Neural cell (in vitro differentiated cells): ENCODE data around the gene UBASH3B.

Source experiments
- EP300 ChIP-seq: fragments of 450-650 bp; conservative IDR thresholded peaks from 2 replicates; pipeline ENCODE4 v1.6.1; 2014; ENCODE audit warnings: antibody characterized with exemption, mild to moderate bottlenecking, moderate library complexity; ENCODE audit not compliant: poor library complexity, severe bottlenecking
- EZH2 ChIP-seq: fragments of 200-600, 300-800 bp; shearing (Covaris generic), sonication (generic); IDR thresholded peaks from 2 replicates; pipeline ENCODE4 v1.6.1; 2014; ENCODE audit warnings: antibody characterized with exemption, low read length, borderline replicate concordance, mild to moderate bottlenecking; ENCODE audit not compliant: insufficient read depth, poor library complexity, severe bottlenecking
- TAF1 ChIP-seq: IDR thresholded peaks from 2 replicates; pipeline ENCODE4 v1.6.1; 2012; ENCODE audit warnings: low read depth
- TF ChIP-seq, protein P1 (sequence below): fragments of 450-650 bp; IDR thresholded peaks from 2 replicates; pipeline ENCODE4 v1.5.1; 2014; ENCODE audit warnings: antibody characterized with exemption, mild to moderate bottlenecking, moderate library complexity; ENCODE audit not compliant: poor library complexity, severe bottlenecking
- TF ChIP-seq, protein P2 (sequence below): IDR thresholded peaks from 2 replicates; pipeline ENCODE4 v1.6.1; 2012; ENCODE audit warnings: borderline replicate concordance

DNA sequence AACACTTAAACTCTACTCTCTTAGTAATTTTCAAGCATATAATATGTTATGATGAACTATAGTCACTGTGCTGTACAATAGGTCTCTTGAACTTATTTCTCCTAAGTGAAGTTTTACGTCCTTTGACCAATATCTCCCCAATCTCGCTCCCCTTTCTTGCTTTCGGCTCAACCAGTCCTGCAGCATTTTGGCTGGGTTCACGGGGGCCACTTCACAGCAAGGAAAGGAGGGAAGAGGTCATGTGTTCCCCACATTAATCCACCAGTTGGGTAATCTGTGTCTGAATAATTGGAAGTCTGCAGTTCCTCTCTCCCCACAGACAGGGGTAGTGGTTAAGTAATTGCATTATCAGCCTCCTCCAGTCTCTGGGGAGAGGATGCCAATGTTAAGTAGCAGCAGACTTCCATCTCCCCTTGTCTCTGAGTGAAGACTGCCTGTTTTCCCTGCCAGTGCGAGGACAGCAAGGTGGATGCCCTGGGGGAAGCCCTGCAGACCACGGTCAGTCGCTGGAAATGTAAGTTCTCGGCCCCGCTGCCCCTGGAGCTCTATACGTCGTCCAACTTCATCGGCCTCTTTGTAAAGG, 123.6 kb downstream of the UBASH3B start:
- TF ChIP-seq EZH2 (no peak), TAF1 (no peak), EP300 (no peak)
- TF ChIP-seq, protein P1, sequence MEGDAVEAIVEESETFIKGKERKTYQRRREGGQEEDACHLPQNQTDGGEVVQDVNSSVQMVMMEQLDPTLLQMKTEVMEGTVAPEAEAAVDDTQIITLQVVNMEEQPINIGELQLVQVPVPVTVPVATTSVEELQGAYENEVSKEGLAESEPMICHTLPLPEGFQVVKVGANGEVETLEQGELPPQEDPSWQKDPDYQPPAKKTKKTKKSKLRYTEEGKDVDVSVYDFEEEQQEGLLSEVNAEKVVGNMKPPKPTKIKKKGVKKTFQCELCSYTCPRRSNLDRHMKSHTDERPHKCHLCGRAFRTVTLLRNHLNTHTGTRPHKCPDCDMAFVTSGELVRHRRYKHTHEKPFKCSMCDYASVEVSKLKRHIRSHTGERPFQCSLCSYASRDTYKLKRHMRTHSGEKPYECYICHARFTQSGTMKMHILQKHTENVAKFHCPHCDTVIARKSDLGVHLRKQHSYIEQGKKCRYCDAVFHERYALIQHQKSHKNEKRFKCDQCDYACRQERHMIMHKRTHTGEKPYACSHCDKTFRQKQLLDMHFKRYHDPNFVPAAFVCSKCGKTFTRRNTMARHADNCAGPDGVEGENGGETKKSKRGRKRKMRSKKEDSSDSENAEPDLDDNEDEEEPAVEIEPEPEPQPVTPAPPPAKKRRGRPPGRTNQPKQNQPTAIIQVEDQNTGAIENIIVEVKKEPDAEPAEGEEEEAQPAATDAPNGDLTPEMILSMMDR, result no peak
- TF ChIP-seq, protein P2, sequence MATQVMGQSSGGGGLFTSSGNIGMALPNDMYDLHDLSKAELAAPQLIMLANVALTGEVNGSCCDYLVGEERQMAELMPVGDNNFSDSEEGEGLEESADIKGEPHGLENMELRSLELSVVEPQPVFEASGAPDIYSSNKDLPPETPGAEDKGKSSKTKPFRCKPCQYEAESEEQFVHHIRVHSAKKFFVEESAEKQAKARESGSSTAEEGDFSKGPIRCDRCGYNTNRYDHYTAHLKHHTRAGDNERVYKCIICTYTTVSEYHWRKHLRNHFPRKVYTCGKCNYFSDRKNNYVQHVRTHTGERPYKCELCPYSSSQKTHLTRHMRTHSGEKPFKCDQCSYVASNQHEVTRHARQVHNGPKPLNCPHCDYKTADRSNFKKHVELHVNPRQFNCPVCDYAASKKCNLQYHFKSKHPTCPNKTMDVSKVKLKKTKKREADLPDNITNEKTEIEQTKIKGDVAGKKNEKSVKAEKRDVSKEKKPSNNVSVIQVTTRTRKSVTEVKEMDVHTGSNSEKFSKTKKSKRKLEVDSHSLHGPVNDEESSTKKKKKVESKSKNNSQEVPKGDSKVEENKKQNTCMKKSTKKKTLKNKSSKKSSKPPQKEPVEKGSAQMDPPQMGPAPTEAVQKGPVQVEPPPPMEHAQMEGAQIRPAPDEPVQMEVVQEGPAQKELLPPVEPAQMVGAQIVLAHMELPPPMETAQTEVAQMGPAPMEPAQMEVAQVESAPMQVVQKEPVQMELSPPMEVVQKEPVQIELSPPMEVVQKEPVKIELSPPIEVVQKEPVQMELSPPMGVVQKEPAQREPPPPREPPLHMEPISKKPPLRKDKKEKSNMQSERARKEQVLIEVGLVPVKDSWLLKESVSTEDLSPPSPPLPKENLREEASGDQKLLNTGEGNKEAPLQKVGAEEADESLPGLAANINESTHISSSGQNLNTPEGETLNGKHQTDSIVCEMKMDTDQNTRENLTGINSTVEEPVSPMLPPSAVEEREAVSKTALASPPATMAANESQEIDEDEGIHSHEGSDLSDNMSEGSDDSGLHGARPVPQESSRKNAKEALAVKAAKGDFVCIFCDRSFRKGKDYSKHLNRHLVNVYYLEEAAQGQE, result no peak
